Astrocyte (in vitro differentiated cells and primary cell): ENCODE results near the gene USP36. TPM values are rescaled to one million over a fixed set of nuclear protein-coding genes. Genes with fewer than 3 reads are reported as not detected.
A peak's percentile ranks its signal among the peaks of the same experiment; 100 is the strongest.

Experiments
- DNase-seq: peaks from one replicate; pipeline ENCODE4 v3.0.0-alpha.2; 2010; ENCODE audit warnings: low read depth
- FAIRE-seq: peaks from 2 replicates; lab custom pipeline; 2011; peaks lifted over from hg19 to GRCh38; lab: Jason Lieb, UNC
- H2AFZ ChIP-seq: 2 replicates; pipeline ENCODE4 v1.6.0; 2012; ENCODE audit warnings: low read depth, low read length, inconsistent platforms
- H3K27ac ChIP-seq: 2 replicates; pipeline ENCODE4 v1.5.1; 2011; ENCODE audit warnings: low read depth, low read length, inconsistent platforms
- H3K27me3 ChIP-seq: 2 replicates; pipeline ENCODE4 v1.6.0; 2011; ENCODE audit warnings: low read length, inconsistent platforms; ENCODE audit not compliant: insufficient read depth
- H3K36me3 ChIP-seq: 2 replicates; pipeline ENCODE4 v1.5.1; 2011; ENCODE audit warnings: low read length, inconsistent platforms; ENCODE audit not compliant: insufficient read depth
- H3K4me1 ChIP-seq: 2 replicates; pipeline ENCODE4 v1.5.1; 2011; ENCODE audit warnings: low read length, inconsistent platforms; ENCODE audit not compliant: insufficient read depth
- H3K4me2 ChIP-seq: 2 replicates; pipeline ENCODE4 v1.6.0; 2012; ENCODE audit warnings: low read length, inconsistent platforms
- H3K4me3 ChIP-seq: 2 replicates; pipeline ENCODE4 v1.5.1; 2011; ENCODE audit warnings: low read depth, mild to moderate bottlenecking, low read length, inconsistent platforms; ENCODE audit not compliant: insufficient read depth
- H3K79me2 ChIP-seq: 2 replicates; pipeline ENCODE4 v1.6.0; 2012; ENCODE audit warnings: mild to moderate bottlenecking, low read length, inconsistent platforms; ENCODE audit not compliant: insufficient read depth
- H3K9ac ChIP-seq: 2 replicates; pipeline ENCODE4 v1.6.0; 2012; ENCODE audit warnings: mild to moderate bottlenecking, low read length, inconsistent platforms
- H3K9me3 ChIP-seq: 2 replicates; pipeline ENCODE4 v1.5.1; 2012; ENCODE audit warnings: low read depth, mild to moderate bottlenecking, low read length, inconsistent platforms; ENCODE audit not compliant: insufficient read depth
- H4K20me1 ChIP-seq: 2 replicates; pipeline ENCODE4 v1.6.0; 2012; ENCODE audit warnings: low read length, inconsistent platforms; ENCODE audit not compliant: insufficient read depth
- H3K27ac Mint-ChIP-seq: one replicate; pipeline ENCODE4 v1.8.0; 2021; ENCODE audit warnings: mild to moderate bottlenecking, mixed read lengths; ENCODE audit not compliant: unreplicated experiment
- H3K27me3 Mint-ChIP-seq: one replicate; pipeline ENCODE4 v1.8.0; 2021; ENCODE audit warnings: low read depth, mixed read lengths; ENCODE audit not compliant: unreplicated experiment
- H3K36me3 Mint-ChIP-seq: one replicate; pipeline ENCODE4 v1.8.0; 2021; ENCODE audit warnings: low read depth, mixed read lengths; ENCODE audit not compliant: unreplicated experiment
- H3K4me1 Mint-ChIP-seq: one replicate; pipeline ENCODE4 v1.8.0; 2021; ENCODE audit warnings: low read depth, mixed read lengths; ENCODE audit not compliant: unreplicated experiment
- H3K4me3 Mint-ChIP-seq: one replicate; pipeline ENCODE4 v1.8.0; 2021; ENCODE audit warnings: mild to moderate bottlenecking, moderate library complexity, mixed read lengths; ENCODE audit not compliant: unreplicated experiment
- H3K9me3 Mint-ChIP-seq: one replicate; pipeline ENCODE4 v1.8.0; 2021; ENCODE audit warnings: mild to moderate bottlenecking, mixed read lengths; ENCODE audit not compliant: unreplicated experiment
- EZH2 ChIP-seq: IDR thresholded peaks from 2 replicates; pipeline ENCODE4 v1.6.1; 2012; ENCODE audit warnings: mild to moderate bottlenecking, low read length, inconsistent platforms; ENCODE audit not compliant: insufficient read depth
- total RNA-seq: library from RNA; stranded (reverse); gene quantifications from 2 replicates; pipeline ENCODE4 v1.2.1, GENCODE V29; 2021
- TF ChIP-seq, protein P1 (sequence below): IDR thresholded peaks from 2 replicates; pipeline ENCODE4 v1.5.1; 2011; ENCODE audit warnings: low read depth, mild to moderate bottlenecking, inconsistent platforms, low read length, moderate library complexity; ENCODE audit not compliant: insufficient read depth

Gene USP36
- total RNA-seq, 1 donor from 2014 or later, result 51.0 TPM

DNA sequence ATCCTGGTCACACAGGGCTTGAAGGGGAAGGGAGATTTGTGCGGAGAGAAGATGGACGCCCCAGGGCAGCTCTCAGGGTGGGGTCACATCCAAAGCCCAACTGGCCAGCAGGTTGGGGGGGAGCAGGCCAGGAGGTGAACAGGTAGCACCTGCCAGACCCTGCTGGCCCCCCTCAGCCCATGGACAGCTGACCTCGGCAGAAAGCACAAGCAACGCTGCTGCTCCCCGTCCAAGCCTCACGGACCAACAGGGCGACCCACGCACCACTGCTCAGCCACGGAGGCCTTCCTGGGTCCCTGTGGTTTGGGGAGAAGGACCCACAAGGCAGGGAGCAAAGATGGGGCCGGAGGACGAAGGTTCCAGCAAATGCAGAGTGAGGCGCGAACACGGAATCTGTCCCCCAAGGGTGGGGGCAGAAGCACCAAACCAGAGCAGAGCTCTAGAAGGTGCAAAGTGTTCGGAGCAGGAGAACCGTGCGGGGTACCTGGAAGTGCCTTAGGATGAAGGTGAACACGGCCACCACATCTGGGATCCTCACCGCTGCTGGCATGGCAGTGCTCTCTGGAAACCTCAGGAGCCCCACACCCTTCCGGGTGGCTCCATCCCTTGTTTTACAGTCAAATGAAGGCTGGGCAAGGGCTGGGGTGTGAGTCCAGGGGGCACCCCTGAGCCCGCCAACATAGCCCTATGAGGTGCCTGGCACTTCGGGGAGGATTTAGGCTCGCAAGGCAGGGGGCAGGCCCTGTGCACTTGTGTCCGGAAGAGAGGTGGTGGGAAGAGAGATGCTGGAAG is 44.5 kb upstream of the USP36 start:
- TF ChIP-seq, protein P1, sequence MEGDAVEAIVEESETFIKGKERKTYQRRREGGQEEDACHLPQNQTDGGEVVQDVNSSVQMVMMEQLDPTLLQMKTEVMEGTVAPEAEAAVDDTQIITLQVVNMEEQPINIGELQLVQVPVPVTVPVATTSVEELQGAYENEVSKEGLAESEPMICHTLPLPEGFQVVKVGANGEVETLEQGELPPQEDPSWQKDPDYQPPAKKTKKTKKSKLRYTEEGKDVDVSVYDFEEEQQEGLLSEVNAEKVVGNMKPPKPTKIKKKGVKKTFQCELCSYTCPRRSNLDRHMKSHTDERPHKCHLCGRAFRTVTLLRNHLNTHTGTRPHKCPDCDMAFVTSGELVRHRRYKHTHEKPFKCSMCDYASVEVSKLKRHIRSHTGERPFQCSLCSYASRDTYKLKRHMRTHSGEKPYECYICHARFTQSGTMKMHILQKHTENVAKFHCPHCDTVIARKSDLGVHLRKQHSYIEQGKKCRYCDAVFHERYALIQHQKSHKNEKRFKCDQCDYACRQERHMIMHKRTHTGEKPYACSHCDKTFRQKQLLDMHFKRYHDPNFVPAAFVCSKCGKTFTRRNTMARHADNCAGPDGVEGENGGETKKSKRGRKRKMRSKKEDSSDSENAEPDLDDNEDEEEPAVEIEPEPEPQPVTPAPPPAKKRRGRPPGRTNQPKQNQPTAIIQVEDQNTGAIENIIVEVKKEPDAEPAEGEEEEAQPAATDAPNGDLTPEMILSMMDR, result no peak

DNA sequence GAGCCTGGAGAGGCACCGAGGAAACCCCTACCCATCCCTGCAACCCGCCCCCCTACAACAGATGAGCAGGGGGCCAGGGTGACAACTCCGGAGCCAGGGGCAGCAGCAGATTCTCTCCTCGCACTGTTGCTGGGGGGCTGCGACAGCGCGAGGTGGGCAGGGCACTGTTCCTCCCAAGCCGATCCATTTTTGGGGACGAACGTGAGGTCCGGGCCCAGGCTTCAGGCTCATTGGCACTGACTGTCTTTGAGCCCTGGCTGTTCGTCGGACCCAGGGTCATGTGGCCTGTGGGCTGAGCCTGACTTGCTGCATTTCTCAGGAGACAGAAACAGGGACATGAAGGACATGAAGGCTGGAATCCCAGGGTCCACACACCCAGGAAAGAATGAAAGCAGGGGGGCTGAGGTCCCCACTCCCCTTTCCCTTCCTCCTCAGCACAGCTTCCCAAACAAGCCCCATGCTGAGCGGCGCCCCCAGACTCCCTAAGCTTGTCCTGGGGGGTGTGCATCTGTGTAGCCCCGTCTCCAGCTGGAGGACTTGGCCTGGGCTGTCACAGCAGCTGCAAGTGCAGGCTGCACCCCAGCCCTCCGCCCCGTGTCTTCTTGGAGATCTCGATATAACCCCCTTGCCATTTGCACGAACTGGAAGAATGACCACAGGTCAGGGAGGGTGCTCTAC is 43.7 kb upstream of the USP36 start:
- DNase-seq (no peak), FAIRE-seq (no peak)
- H3K27me3 ChIP-seq, result no peaks in the 10 kb centered on the region
- peak overlapping the region; percentile 91 for H3K27ac Mint-ChIP-seq
- peak overlapping the region; percentile 86 for H3K4me2 ChIP-seq
- no peak overlapping the region for H2AFZ ChIP-seq
- H3K27me3 Mint-ChIP-seq, result no peaks in the 10 kb centered on the region
- H3K4me3 ChIP-seq, result peak overlapping the region; percentile 29
- H3K79me2 ChIP-seq, result peaks cover 87% of the 10 kb centered on the region
- peak overlapping the region; percentile 96 for H3K27ac ChIP-seq
- H3K4me1 Mint-ChIP-seq, result peaks cover 26% of the 10 kb centered on the region
- H3K4me1 ChIP-seq, result peaks cover 46% of the 10 kb centered on the region
- H3K9me3 Mint-ChIP-seq, result no peaks in the 10 kb centered on the region
- H3K9ac ChIP-seq, result peak overlapping the region; percentile 86
- no peak overlapping the region for H3K4me3 Mint-ChIP-seq
- no peak for TF ChIP-seq EZH2
- H4K20me1 ChIP-seq, result peaks cover 50% of the 10 kb centered on the region
- H3K9me3 ChIP-seq, result no peaks in the 10 kb centered on the region
- H3K36me3 ChIP-seq, result no peaks in the 10 kb centered on the region
- H3K36me3 Mint-ChIP-seq, result peaks cover 16% of the 10 kb centered on the region

More for the DNA sequence above, 44.5 kb upstream of the USP36 start:
- H3K4me3 ChIP-seq, result peak overlapping the region; percentile 29
- H3K36me3 ChIP-seq, result no peaks in the 10 kb centered on the region
- no peaks in the 10 kb centered on the region for H3K9me3 Mint-ChIP-seq
- H3K4me2 ChIP-seq, result peak overlapping the region; percentile 86
- H3K9ac ChIP-seq, result peak overlapping the region; percentile 86
- H3K27ac Mint-ChIP-seq, result peak overlapping the region; percentile 91
- no peaks in the 10 kb centered on the region for H3K9me3 ChIP-seq
- no peak for FAIRE-seq
- H3K27me3 ChIP-seq, result no peaks in the 10 kb centered on the region
- peaks cover 91% of the 10 kb centered on the region for H3K79me2 ChIP-seq
- no peak overlapping the region for H3K4me3 Mint-ChIP-seq
- peaks cover 56% of the 10 kb centered on the region for H4K20me1 ChIP-seq
- H3K4me1 ChIP-seq, result peaks cover 39% of the 10 kb centered on the region
- peaks cover 25% of the 10 kb centered on the region for H3K4me1 Mint-ChIP-seq
- H3K27ac ChIP-seq, result peak overlapping the region; percentile 96
- no peaks in the 10 kb centered on the region for H3K27me3 Mint-ChIP-seq
- no peak for DNase-seq
- peaks cover 11% of the 10 kb centered on the region for H3K36me3 Mint-ChIP-seq
- H2AFZ ChIP-seq, result no peak overlapping the region

DNA sequence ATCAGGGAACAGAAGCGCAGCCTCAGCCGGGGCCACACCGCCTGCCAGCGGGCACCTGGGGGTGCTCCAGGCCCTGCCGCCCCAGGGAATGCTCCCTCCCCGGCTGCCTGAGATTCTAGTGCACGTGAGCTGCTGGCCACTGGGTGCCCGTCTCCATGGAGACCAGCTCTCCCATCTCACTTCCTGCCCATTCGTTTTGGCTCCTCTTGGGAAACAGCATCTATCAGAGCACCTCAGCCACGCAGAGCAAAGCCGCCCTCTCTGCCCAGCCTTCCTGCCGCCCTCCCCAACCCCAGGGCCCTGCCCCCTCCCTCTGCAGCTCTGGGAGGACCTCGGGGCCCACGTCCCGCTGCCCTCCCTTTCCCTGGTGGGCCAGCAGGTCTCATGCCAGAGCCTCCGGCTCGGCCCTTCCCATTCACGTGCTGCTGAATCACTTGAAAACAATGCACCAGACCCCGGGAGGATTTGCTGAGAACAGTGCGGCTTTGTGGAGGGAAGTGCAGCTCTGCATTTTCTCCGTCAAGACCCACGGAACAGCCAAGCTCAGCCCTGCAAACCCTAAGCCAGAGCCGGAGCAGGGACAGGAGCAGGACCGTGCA is 43.0 kb upstream of the USP36 start:
- Histone ChIP-seq H3K4me3 (peak overlapping the region; percentile 41), H3K9me3 (no peaks in the 10 kb centered on the region), H4K20me1 (peaks cover 50% of the 10 kb centered on the region), H3K4me2 (peak overlapping the region; percentile 86), H3K79me2 (peaks cover 86% of the 10 kb centered on the region), H3K9ac (peak overlapping the region; percentile 86), H3K27ac (peak overlapping the region; percentile 96), H3K36me3 (no peaks in the 10 kb centered on the region), H3K27me3 (no peaks in the 10 kb centered on the region), H3K4me1 (peaks cover 52% of the 10 kb centered on the region), H2AFZ (no peak overlapping the region)
- Mint-ChIP-seq H3K9me3 (no peaks in the 10 kb centered on the region), H3K27me3 (no peaks in the 10 kb centered on the region), H3K27ac (peak overlapping the region; percentile 91), H3K4me1 (peaks cover 29% of the 10 kb centered on the region), H3K36me3 (peaks cover 16% of the 10 kb centered on the region), H3K4me3 (peak overlapping the region; percentile 67)
- no peak for TF ChIP-seq EZH2
- TF ChIP-seq, protein P1, result no peak
- DNase-seq (peak; percentile 93), FAIRE-seq (no peak)
